ACHN (cell line): ENCODE results near the gene WWOX.

Source experiments
- DNase-seq: peaks from one replicate; pipeline ENCODE4 v3.0.0-alpha.2; 2015
- in situ Hi-C: cut with HindIII; loops from 2 replicates; pipeline ENCODE4 v1.10.0; 2017; ENCODE audit warnings: low sequenced_read_pairs, low pct_ligation_motif_present, low pct_unique_long_range_greater_than_20kb

The WWOX gene

GRCh38 chr16:79167893-79168292 is 1068.4 kb downstream of the WWOX start:
- in situ Hi-C loops = no loop called here
- no peak for DNase-seq

- in situ Hi-C loops = no loop called here
- DNase-seq = no peak
Observed at GRCh38 chr16:79168321-79168720, 1068.9 kb downstream of the WWOX start.

GRCh38 chr16:79169239-79169638 is 1069.8 kb downstream of the WWOX start:
- in situ Hi-C loops = no loop called here
- DNase-seq = no peak

GRCh38 chr16:79170555-79171246 is 1071.2 kb downstream of the WWOX start:
- in situ Hi-C loops = no loop called here
- DNase-seq = no peak

- in situ Hi-C loops = no loop called here
- DNase-seq = no peak
Observed at GRCh38 chr16:79171504-79171903, 1072.0 kb downstream of the WWOX start.

- no peak for DNase-seq
- in situ Hi-C loops = no loop called here
Observed at GRCh38 chr16:79171931-79172705, 1072.7 kb downstream of the WWOX start.

- DNase-seq = no peak
- in situ Hi-C loops = no loop called here
Observed at GRCh38 chr16:79172976-79173500, 1073.6 kb downstream of the WWOX start.

GRCh38 chr16:79173919-79174318 is 1074.5 kb downstream of the WWOX start:
- DNase-seq = no peak
- in situ Hi-C loops = no loop called here

- in situ Hi-C loops = no loop called here
- DNase-seq = no peak
Observed at GRCh38 chr16:79175286-79176057, 1076.0 kb downstream of the WWOX start.

GRCh38 chr16:79177018-79177417 is 1077.6 kb downstream of the WWOX start:
- in situ Hi-C loops = no loop called here
- no peak for DNase-seq

GRCh38 chr16:79181419-79181818 is 1082.0 kb downstream of the WWOX start:
- DNase-seq = no peak
- in situ Hi-C loops = no loop called here

GRCh38 chr16:79182616-79183015 is 1083.2 kb downstream of the WWOX start:
- in situ Hi-C loops = no loop called here
- no peak for DNase-seq

GRCh38 chr16:79183571-79183970 is 1084.1 kb downstream of the WWOX start:
- in situ Hi-C loops = no loop called here
- DNase-seq = no peak

- DNase-seq = no peak
- in situ Hi-C loops = no loop called here
Observed at GRCh38 chr16:79184464-79185030, 1085.1 kb downstream of the WWOX start.

- DNase-seq = no peak
- in situ Hi-C loops = no loop called here
Observed at GRCh38 chr16:79185711-79186110, 1086.3 kb downstream of the WWOX start.

- no peak for DNase-seq
- in situ Hi-C loops = no loop called here
Observed at GRCh38 chr16:79186196-79186595, 1086.7 kb downstream of the WWOX start.

GRCh38 chr16:79188115-79188738 is 1088.8 kb downstream of the WWOX start:
- in situ Hi-C loops = no loop called here
- DNase-seq = no peak

GRCh38 chr16:79188739-79189122 is 1089.3 kb downstream of the WWOX start:
- DNase-seq = no peak
- in situ Hi-C loops = no loop called here
